Stomach smooth muscle (tissue), 2 donors: Measurements from ENCODE around the gene ADAMTS2.
"Not testable (repeated sequence)": the region's sequence is repeated elsewhere in the genome, so short reads cannot be mapped to it uniquely, and the experiment has no call there.

Experiments
- H3K27ac ChIP-seq: one replicate; pipeline ENCODE4 v1.7.0; 2013; ENCODE audit warnings: mild to moderate bottlenecking, low read length, inconsistent platforms
- H3K27me3 ChIP-seq, 2 donors: one replicate each; pipeline ENCODE4 v1.7.0; 2013; ENCODE audit warnings: low read length in 2 of 2; ENCODE audit not compliant: insufficient read depth in 2 of 2, control insufficient read depth in 1 of 2
- H3K36me3 ChIP-seq, 2 donors: one replicate each; pipeline ENCODE4 v1.7.0; 2013; ENCODE audit warnings: low read length in 2 of 2; ENCODE audit not compliant: control insufficient read depth in 2 of 2, insufficient read depth in 2 of 2
- H3K4me1 ChIP-seq: one replicate; pipeline ENCODE4 v1.7.0; 2013; ENCODE audit warnings: low read length; ENCODE audit not compliant: control insufficient read depth, insufficient read depth
- H3K4me3 ChIP-seq, 2 donors: one replicate each; pipeline ENCODE4 v1.7.0; 2013; ENCODE audit warnings: low read length in 2 of 2
- H3K9ac ChIP-seq, 2 donors: one replicate each; pipeline ENCODE4 v1.7.0; 2013; ENCODE audit warnings: low read length in 2 of 2, mild to moderate bottlenecking in 1 of 2
- H3K9me3 ChIP-seq, 2 donors: one replicate each; pipeline ENCODE4 v1.7.0; 2013; ENCODE audit warnings: low read length in 2 of 2; ENCODE audit not compliant: control insufficient read depth in 2 of 2
- donor health status: healthy.
- donor health status: Pancreatic carcinoma.

Gene ADAMTS2

DNA sequence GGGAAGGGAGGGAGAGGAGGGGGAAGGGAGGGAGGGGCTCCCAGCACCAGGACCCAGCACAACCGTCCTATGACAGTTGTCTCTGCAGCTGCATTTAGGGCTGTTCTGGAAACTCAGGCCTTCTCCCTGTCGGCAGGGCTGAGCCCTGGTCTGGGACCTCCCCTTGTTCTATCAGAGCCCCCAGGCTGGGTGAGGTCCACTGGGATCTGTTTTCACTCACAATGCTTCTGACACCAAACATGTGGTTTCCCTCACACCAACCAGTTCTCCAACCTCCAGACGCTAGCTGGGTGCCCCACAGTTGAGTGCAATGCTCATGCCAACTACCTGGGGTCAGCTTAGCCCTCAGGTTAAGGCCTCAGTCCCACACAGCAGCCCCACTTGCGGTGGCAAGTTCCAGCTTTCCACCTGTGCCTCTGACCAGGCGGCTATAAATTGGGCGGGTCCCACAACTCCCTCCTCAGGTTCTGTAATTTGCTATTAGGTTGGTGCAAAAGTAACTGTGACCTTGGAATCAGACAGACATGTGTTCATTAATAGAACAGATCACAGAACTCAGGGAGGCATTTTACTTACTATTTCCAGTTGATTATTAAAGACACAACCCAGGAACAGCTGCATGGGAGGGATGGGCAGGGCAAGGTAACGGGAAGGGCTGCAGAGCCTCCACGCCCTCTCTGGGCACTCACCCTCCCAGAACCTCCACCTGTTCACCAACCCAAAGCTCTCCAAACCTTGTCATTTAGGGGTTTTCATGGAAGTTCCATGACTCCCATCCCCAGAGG is 13.5 kb downstream of the ADAMTS2 start:
- H3K9me3 ChIP-seq = no peaks in the 10 kb centered on the region
- H3K4me3 ChIP-seq = no peak overlapping the region
- no peak overlapping the region for H3K9ac ChIP-seq
- H3K36me3 ChIP-seq = no peaks in the 10 kb centered on the region
- H3K4me1 ChIP-seq = peaks cover 2% of the 10 kb centered on the region
- H3K27me3 ChIP-seq = no peaks in the 10 kb centered on the region
- H3K27ac ChIP-seq = no peak overlapping the region

DNA sequence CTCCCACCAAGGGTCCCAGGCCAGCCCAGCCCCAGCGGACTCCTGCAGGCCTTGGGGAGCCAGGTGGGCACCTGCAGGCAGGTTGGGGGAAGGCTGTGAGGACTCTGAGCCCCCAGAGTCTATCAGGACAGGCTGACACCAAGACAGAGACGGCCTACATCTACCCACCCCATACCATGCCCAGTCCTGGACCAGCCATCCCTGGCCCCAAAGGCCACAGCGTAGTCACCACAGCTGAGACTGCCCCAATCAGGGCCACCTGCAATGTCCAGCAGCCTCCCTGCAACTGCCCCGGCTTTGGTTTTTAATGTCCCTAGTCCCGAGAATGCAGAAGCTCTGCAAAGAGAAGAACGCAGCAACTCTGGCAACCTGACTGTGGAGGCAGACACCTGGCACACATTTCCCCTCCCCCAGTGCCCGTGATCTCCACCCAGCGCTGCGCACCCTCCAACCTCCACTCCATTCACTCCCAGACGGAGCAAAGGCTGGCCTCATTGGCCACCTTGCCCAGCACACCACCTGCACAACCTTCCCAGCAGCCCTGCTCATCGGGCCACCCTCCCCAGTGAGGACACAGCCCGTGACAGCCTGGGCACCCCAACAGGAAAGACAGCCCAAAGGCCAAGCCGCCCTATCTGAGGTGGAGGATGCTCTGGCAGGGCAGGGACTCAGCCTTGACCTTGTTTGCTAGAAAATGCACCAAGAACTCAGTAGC is 14.9 kb downstream of the ADAMTS2 start:
- H3K27me3 ChIP-seq = peaks cover 0 to 2% of the 10 kb centered on the region in 2 donors
- H3K9me3 ChIP-seq = no peaks in the 10 kb centered on the region
- H3K9ac ChIP-seq = no peak overlapping the region
- H3K4me1 ChIP-seq = peaks cover 2% of the 10 kb centered on the region
- no peaks in the 10 kb centered on the region for H3K36me3 ChIP-seq
- H3K27ac ChIP-seq = no peak overlapping the region
- no peak overlapping the region for H3K4me3 ChIP-seq

DNA sequence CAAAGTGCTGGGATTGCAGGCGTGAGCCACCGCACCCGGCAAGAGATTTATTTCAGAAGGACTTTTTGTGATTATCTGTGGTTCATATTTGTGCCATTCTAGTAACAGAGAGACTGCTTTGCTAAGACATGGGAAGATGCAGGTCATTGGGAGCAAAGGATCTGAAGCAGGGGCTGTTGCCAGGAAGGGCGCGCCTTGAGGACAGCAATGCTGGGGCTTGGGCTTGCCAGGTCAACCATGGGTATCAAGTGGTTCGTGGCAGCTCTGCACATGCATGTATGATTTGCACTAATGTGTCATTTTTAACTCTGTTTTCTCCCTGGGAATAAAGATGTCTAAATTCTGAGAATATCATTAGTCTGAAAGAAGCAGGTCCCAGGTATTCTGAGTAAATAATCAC is 17.0 kb downstream of the ADAMTS2 start:
- Histone ChIP-seq H3K9ac (no peak overlapping the region), H3K36me3 (no peaks in the 10 kb centered on the region), H3K4me3 (no peak overlapping the region), H3K9me3 (no peaks in the 10 kb centered on the region), H3K4me1 (peaks cover 2% of the 10 kb centered on the region), H3K27ac (no peak overlapping the region), H3K27me3 (peaks cover 0 to 2% of the 10 kb centered on the region in 2 donors)

DNA sequence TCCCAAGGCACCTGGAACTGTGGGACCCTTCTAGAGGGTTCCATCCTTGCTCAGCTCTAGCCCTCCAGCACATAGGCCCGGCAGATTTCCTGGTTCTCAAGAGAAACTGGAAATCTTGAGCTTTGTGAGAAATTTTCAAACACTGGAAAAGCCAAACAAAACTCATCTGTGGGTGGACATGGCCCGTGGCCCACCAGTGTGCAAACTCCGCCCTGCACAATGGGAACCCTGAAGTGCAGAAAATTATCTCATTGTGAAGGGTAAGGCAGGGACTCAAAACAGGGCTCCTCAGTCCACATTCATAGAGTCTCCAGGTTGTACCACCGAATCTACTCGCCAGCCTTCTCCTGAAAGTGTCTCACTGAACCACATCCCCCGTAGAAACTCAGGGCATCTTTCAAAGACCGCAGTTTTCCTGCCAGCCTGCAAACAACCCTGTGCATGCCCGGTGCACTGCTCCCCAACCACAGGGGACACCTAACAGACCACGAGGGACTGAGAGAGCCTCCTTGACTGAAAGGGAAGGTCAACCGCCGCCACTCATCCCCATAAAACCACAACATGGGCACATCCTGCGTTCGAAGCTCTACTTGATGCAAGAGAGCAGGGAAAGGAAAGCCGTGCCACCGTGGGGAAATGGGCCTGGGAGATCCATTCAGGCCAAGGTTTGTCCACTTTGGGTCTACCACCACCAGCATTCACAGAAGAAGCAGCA is 18.1 kb downstream of the ADAMTS2 start:
- Histone ChIP-seq H3K27me3 (peaks cover 0 to 2% of the 10 kb centered on the region in 2 donors), H3K9ac (no peak overlapping the region), H3K4me3 (no peak overlapping the region), H3K9me3 (no peaks in the 10 kb centered on the region), H3K27ac (no peak overlapping the region), H3K4me1 (peaks cover 2% of the 10 kb centered on the region), H3K36me3 (no peaks in the 10 kb centered on the region)

DNA sequence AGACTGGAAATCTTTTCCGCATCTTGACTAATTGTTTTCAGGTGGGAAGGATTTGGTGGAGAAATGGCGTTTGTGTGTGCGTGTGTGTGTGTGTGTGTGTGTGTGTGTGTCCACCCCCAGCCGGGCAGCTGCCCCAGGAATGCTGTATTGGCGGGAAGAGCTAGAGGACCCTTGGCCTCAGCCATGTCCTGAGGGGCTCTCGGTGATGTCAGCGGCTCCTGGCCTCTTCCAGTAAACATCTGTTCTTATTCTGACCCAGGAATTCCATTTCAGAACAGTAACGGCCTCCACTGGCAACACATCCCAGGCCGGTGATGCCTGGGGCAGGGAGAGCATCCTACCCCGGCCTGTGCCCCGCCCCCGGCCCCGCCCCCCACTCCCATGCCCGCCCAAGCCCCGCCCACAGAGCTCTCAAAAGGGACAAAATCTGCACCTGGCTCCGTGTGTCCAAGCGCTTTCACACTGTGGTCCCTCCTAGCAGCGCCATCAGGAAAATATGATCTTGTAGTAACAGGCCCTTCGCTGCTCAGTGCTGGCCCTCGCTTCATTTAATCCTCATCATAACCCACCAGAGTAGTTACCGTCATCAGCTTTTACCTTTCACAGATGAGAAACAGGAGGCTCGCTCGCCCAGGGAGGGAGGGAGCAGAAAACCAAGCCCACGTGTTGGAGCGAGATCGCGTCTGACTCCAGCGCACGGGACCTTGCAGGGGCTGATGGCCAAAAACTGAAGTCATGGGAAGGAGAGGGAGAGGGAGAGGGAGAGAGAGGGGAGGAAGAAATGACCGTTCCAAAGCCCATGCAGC is 18.9 kb downstream of the ADAMTS2 start:
- no peaks in the 10 kb centered on the region for H3K36me3 ChIP-seq
- peaks cover 0 to 4% of the 10 kb centered on the region in 2 donors for H3K27me3 ChIP-seq
- no peaks in the 10 kb centered on the region for H3K4me1 ChIP-seq
- H3K9ac ChIP-seq = no peak overlapping the region
- no peak overlapping the region for H3K4me3 ChIP-seq
- H3K27ac ChIP-seq = no peak overlapping the region
- H3K9me3 ChIP-seq = no peaks in the 10 kb centered on the region

DNA sequence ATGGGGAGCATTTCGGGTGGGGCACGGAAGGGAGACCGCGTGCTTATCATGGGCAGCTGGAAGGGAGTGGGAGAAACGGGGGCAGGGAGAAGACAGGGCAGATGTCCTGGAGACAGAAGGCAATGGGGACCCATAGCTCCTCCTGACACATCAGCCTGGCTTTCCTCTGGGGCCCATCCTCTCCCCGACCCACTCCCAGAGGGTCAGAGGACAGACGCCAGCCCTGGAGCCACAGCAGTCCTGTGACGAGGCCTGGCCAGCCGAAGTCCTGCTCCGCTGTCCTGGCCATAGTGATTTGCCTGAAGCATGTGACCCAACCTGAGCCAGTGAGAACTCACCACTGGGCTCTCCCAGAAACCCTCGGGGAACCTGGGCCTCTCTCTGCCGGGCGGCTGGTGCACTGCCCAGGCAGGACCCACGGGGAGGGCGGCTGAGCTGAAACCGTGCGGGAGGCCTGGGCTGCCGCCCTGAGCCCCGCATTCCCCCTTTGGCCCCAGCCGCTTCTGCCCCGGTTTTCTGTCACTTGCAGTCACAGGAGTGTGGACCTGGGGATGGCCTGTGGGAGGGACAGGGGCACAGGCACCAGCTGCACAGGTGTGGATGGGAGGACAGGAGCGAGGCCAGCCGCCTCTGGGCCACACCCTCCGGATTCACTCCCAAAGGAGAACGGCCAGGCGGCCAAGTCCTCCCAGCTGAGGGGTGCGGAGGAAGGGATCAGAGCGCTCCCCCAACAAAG is 19.8 kb downstream of the ADAMTS2 start:
- H3K4me3 ChIP-seq = no peak overlapping the region
- H3K4me1 ChIP-seq = no peaks in the 10 kb centered on the region
- H3K36me3 ChIP-seq = no peaks in the 10 kb centered on the region
- H3K27me3 ChIP-seq = peaks cover 0 to 4% of the 10 kb centered on the region in 2 donors
- H3K9ac ChIP-seq = no peak overlapping the region
- no peaks in the 10 kb centered on the region for H3K9me3 ChIP-seq
- H3K27ac ChIP-seq = no peak overlapping the region

DNA sequence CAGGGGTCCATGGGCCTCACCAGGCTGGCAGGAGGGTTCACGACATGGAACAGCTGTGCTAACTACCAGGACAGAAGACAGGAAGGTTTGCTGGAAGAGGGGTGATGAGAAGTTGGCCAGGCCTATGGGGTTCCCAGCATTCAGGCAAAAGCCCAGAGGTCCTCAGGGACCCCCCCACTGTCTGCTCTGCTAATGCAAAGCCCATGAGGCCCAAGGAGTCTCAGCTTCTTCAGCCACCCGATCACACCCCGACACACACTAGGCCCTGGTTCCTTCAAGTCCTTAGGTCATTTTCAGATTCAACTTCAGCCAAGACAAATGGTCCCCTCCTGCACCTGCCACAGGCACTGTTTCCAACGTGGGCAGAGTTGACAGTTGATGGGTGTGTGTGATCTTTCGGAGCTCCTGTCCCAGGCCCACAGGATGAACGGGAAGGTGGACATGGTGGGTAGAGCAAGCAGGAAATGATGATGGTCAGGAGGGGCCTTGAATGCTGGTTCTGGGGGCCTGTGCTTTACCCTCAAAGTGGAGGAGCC is 20.4 kb downstream of the ADAMTS2 start:
- Histone ChIP-seq H3K9me3 (no peaks in the 10 kb centered on the region), H3K36me3 (no peaks in the 10 kb centered on the region), H3K27me3 (peaks cover 0 to 4% of the 10 kb centered on the region in 2 donors), H3K4me3 (no peak overlapping the region), H3K9ac (no peak overlapping the region), H3K4me1 (no peaks in the 10 kb centered on the region), H3K27ac (no peak overlapping the region)

DNA sequence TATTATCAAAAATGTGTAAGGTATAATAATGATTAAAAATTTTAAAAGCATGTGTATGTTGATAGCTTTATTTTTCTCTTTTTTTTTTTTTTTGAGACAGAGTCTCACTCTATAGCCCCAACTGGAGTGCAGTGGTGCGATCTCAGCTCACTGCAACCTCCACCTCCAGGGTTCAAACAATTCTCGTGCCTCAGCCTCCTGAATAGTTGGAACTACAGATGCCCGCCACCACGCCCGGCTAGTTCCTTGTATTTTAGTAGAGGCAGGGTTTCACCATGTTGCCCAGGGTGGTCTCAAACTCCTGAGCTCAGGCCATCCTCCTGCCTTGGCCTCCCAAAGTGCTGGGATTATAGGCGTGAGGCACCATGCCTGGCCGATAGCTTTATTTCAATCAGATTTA is 20.9 kb downstream of the ADAMTS2 start:
- not testable (repeated sequence) for H3K4me1 ChIP-seq, H3K27me3 ChIP-seq, H3K4me3 ChIP-seq, H3K9me3 ChIP-seq, H3K9ac ChIP-seq, H3K27ac ChIP-seq, H3K36me3 ChIP-seq

DNA sequence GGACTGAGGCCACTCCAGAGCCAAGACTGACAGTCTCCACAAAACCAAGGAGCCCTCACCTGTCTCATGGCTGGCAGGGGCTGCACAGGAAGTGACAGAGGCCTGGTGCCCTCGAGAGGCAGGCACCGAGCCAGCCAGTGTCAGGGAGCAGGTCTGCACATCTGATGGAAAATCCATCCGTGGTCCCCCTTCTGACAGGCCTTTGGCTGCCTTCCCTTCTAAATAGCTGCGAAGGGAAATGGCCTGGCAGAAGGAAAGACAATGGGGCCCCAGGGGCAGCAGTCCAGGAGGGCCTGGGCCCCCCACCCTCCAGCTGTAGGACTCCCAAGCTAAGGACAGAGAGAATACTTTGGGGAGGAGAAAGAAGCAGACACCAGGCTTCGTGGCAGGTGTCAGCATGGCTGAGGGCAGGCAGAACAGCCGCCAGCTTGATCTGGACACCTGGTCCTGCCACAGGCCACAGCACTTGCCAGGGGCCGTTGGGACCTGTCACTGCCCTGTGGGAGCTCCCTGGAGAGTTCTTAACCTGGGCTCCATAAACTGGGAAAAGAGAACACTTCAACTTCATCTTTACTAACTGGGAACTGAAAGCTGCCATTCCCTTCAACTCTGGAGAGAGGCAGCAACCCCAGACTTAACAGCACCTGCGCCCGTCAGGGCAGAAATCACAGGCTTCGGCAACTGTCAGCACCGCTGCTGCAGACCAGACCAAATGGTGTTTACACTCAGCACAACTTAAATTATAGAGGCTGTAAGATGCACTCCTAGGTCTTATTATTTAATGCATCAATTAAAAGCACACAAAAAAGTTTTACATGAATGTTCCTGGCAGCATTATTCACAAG is 22.0 kb downstream of the ADAMTS2 start:
- no peak overlapping the region for H3K27ac ChIP-seq
- no peak overlapping the region for H3K9ac ChIP-seq
- H3K4me1 ChIP-seq = no peaks in the 10 kb centered on the region
- H3K27me3 ChIP-seq = peaks cover 0 to 4% of the 10 kb centered on the region in 2 donors
- no peak overlapping the region for H3K4me3 ChIP-seq
- H3K36me3 ChIP-seq = no peaks in the 10 kb centered on the region
- no peaks in the 10 kb centered on the region for H3K9me3 ChIP-seq
